PC-3 (cell line): Measurements from ENCODE around the gene HCN3.
"Not testable (repeated sequence)": the region's sequence is repeated elsewhere in the genome, so short reads cannot be mapped to it uniquely, and the experiment has no call there.

Experiments used
- EZH2 ChIP-seq: fragments of 300-600 bp; sonication (generic); IDR thresholded peaks from one replicate; pipeline ENCODE4 v1.6.1; 2017; ENCODE audit warnings: antibody characterized with exemption, mild to moderate bottlenecking, low read length; ENCODE audit not compliant: unreplicated experiment
- EZH2phosphoT487 ChIP-seq: fragments of 300-600 bp; sonication (generic); IDR thresholded peaks from 2 replicates; pipeline ENCODE4 v1.6.1; 2018; ENCODE audit warnings: mild to moderate bottlenecking, antibody characterized with exemption, low read length, borderline replicate concordance

DNA sequence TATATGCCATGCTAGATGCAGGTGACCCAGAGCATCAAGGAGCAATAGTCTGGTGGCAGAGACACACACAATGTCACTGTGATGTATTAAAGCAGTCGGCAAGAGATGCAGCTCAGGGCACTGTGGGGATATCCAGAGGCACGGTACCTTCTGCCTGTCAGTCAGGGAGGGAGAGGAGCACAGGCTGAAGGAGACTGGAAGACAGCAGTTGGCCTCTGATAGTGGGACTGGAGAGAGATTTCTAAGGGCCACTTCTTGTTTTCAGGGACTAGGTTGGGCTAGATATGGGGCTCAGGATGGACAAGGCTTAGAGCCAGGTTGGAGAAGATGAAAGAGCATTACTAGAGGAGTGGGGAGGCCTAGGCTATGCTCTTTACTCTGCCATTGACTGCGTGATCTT, 46.0 kb upstream of the HCN3 start:
- not testable (repeated sequence) for TF ChIP-seq EZH2, EZH2phosphoT487
